Measurements from ENCODE around the gene MRPL33.

- TF ChIP-seq CTCF (IDR thresholded peaks at IDR 0.05) (no peak), EP300 (IDR thresholded peaks at IDR 0.05) (no peak)
Observed at GRCh38 chr2:27741673-27742072, 29.8 kb upstream of the MRPL33 start.

All from gastroesophageal sphincter (tissue), 3 donors.